Renal cortex interstitium (tissue), 11 donors: ENCODE results near the gene ST7L. TPM values are rescaled to one million over a fixed set of nuclear protein-coding genes. Genes with fewer than 3 reads are reported as not detected.
"Not testable (repeated sequence)": the region's sequence is repeated elsewhere in the genome, so short reads cannot be mapped to it uniquely, and the experiment has no call there.

Source experiments
- DNase-seq, 11 donors: peaks; one replicate each; pipeline ENCODE4 v3.0.0-alpha.2; 2013; ENCODE audit warnings: low read depth in 9 of 11, low spot score in 4 of 11; ENCODE audit errors: extremely low read depth in 1 of 11
- polyA plus RNA-seq, 3 donors: library from polyadenylated mRNA; unstranded; fragments of 120-200 nt; gene quantifications; one replicate each; pipeline ENCODE4 v1.2.1, GENCODE V29; 2013; ENCODE audit not compliant: insufficient read length in 3 of 3

The ST7L gene
- polyA plus RNA-seq, 3 donors = 27.3 to 33.9 (median 30.9) TPM

DNA sequence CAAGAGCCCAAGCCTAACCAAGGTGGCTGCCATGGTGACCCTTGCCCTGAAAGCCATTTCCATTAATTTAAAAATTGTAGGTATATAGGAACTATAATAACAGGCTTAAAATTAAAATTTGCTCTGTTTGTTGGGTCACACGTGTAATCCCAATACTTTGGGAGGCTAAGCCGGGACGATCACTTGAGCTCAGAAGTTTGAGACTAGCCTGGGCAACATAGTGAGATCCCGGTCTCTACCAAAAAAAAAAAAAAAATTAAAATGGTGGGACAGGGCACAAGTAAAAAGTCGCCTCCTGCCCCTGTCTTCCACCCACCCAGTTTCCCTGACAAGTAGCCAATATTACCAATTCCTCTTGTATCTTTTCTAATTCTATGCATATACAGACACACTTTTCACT lies 7.3 kb upstream of the ST7L start:
- no peak for DNase-seq

DNA sequence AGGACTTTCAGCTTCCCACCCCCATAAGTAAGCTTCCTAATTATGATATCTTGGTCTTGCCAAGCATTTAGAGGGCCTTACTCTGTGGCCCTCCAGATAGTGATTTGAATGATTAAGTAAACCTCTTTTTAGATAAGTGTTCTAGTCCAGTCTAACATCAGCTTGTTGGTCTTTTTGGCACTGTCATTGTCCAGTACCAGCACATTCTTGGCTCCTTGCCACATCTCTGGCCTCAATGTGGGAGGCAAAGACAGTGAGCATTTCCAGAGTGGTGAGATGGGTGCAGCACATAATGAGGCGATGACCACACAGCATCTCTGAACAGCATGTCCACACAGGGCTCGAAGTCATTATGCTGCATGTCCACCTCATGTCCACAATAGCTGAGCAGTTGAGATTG lies 6.8 kb upstream of the ST7L start:
- no peak for DNase-seq

- not testable (repeated sequence) for DNase-seq
These were observed 5.6 kb upstream of the ST7L start for GRCh38 chr1:112624493-112624892.

DNA sequence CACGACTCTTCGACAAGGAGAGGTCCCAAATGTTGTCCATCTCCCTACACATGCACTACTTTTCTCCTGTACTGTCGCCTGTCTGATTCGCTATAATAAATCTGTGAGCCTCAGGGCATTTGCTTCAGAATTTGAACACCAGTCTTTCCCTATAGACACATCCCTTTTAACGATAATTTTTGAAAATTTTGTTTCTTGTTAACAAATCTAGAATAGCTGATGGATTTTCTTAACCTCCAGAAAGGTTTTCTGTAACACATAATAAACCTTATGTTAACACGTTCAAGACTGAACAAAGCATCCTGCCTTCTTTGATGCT lies 1.4 kb upstream of the ST7L start:
- DNase-seq = peak in 2 of 11 donors; percentile 20 to 26

DNA sequence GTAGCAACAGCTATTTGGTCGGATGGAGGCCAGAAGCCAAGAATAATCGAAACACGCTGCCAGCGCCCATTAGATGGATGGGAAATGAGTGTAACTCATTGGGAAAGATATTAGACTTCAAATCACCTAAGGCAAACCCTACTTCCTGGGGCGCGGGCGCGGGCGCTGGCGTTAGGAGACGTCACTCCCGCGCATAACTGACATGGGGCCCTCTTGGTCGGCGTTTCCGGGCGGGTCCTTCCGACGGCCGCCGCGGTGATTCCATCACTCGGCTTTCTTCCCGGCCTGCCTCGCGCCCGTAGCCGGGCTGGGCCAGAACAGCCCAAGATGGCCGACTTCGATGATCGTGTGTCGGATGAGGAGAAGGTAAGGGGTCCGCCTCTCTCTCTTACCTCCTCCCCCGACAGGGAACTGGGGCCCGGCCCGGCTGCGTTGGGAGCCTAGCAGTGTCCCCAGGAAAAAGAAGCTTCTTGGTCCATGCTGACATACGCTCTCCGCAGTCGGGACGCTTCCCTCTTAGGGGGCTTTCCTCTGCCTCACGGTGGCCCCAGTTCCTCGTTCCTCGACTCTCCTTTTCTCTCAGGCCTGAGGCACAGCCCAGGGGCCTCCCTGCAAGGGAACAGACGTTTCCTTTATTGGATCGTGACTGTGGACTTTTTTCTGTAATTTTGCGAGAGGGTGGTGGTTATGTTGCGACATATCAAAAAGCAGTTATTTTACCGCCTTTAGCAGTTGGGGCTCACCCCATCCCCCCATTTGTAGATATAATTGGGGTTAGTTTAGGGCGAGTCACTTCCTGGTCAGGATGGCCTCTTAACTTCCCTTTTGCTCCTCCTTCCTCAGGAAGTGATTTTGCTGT lies 806 bp upstream of the ST7L start, which contains the start of gene CAPZA1:
Gene CAPZA1, plus strand, starts transcription at position 315 of the 859 bp plus-strand sequence. Its CDS starts 13 bp downstream, at position 328.
- DNase-seq = peak; percentile 71 to 90 (median 86)

- peak in 4 of 11 donors; percentile 4 to 15 (median 12) for DNase-seq
These were observed 724 bp downstream of the ST7L start for GRCh38 chr1:112618114-112618720.

DNA sequence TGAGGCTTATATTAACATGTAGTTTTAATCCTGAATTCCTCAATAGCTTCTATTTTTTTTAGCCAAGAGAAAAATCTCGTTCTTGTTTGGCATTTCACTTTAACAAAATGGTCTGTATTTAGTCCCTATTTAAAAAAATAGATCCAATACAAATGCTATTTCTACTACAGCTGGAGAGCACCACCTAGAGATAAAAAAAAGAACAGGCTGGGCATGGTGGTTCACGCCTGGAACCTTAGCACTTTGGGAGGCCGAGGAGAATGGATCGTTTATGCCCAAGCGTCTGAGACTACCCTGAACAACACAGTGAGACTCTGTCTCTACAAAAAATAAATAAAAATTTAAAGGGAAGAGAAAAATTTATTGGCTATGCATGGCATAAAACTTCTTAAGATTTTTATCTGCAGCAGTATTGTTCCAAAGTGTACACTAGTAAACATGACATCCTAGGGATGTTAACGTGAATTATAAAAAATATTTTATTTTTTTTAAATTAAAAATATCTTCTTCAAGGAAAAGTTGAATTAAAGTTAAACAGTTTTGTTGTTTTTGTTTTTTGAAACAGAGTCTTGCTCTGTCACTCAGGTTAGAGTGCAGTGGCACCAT lies 4.4 kb downstream of the ST7L start:
- no peak for DNase-seq

- no peak for DNase-seq
These were observed 13.2 kb downstream of the ST7L start for GRCh38 chr1:112605633-112606327.

DNA sequence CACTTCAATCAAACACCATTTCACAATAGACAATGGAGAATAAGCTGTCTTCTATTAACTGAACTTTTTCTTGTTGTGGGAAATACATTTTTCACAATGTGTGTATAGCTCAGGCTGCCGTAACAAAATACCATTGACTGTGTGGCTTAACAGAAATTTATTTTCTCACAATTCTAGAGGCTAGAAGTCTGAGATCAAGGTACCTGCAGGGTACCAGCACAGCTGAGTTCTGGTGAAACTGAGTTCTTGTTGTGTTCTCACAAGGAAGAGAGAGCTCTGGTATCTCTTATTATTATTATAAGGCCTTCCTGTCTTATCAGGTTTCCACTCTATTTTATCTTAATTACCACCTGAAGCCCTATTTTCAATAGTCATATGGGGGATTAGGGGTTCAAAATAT lies 15.4 kb downstream of the ST7L start:
- DNase-seq = no peak

GRCh38 chr1:112603012-112603411 lies 15.9 kb downstream of the ST7L start:
- no peak for DNase-seq

- DNase-seq = no peak
These were observed 19.5 kb downstream of the ST7L start for GRCh38 chr1:112599477-112599876.

DNA sequence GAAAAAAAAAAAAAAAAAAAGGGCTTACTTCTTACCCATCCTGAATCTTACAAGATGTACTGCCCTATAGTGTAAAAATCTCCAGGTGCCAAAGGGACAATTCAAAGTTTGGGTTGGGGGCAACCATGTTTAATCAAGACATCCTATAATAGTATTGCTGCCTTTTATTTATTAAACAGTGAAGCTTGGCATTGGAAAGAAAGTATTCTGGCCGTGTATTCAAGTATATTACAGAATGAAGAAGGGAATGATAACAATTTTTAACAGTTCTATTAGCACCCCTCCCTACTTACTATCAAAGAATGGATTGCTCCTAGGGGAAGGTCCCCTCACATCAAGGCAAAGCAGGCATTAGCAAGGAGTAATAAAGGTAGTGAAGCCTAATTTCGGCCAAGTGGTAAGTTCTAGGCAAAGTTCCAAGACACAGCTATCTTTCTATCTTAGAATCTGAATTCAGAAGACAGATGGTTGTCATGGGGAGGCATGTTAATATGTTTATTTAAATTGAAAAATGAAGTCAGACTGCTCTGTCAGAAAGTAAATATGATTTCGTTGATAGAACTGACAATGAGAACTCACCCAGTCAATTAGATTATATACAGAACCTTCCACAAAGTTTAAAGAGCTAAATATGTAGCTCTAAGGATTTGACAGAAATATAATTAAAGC lies 24.6 kb downstream of the ST7L start:
- DNase-seq = no peak

DNA sequence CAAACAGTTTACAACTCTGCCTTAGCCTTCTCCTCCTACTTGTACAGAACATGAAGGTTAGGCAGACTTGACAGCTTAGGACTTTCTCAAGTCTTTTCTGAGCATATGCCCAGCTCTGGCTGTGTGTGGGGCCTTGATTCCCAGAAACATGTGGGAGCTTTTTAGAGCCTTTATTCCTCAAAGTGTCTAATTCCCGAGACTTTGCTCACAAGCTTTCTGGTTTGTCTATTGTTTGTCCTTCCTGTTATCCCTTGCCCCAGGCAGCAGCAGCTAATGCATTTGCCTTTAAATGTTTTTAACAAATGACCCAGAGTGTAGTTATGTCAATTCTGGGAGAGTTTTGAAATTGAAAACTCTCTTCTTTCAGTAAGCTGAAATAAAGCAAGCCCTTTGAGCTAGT lies 29.2 kb downstream of the ST7L start:
- no peak for DNase-seq

DNA sequence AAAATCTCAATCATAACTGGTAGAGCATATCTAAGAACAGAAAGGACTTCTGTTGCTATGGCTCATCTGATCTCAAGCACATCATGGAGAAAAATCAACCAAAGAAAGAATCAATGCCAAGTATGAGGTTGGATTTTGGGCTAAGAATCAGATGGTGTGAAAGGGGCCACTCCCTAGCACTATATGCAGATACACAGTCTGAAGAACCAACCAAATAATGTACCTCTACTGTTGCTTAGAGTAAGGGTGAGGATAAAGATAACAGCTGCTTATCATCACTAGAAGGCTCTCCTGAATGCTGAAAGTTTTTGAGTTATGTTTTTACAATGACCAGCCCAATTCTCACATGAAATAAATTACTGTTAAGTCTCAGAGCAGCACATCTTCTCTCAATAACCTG lies 35.6 kb downstream of the ST7L start:
- DNase-seq = no peak

DNA sequence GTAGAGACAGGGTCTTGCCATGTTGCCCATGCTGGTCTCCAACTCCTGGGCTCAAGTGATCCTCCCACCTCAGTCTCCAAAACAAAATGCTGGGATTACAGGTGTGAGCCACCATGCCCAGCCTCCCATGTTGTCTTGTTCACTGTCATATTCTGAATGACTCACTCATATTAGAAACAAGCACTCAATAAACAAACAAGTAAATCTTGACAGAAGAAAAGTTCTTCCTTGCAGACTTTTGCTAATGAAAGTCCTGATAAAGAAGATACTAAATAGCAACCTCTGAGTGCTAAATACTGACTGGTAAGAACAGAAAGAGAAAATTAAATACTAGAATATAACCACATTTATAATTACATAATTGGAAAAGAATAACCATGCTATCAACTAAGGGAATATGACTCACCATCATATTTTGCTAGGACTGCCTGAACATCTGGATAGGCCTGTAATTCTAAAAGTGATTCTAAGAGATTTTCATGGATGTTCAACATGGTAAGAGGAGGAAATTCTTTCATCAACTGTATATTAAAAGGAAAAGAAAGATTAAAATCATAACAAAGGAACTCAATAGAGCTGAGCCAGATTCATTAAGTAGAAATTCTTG lies 37.3 kb downstream of the ST7L start:
- DNase-seq = no peak

GRCh38 chr1:112579801-112580510 lies 39.0 kb downstream of the ST7L start:
- DNase-seq = no peak

GRCh38 chr1:112576240-112576639 lies 42.7 kb downstream of the ST7L start:
- DNase-seq = no peak

DNA sequence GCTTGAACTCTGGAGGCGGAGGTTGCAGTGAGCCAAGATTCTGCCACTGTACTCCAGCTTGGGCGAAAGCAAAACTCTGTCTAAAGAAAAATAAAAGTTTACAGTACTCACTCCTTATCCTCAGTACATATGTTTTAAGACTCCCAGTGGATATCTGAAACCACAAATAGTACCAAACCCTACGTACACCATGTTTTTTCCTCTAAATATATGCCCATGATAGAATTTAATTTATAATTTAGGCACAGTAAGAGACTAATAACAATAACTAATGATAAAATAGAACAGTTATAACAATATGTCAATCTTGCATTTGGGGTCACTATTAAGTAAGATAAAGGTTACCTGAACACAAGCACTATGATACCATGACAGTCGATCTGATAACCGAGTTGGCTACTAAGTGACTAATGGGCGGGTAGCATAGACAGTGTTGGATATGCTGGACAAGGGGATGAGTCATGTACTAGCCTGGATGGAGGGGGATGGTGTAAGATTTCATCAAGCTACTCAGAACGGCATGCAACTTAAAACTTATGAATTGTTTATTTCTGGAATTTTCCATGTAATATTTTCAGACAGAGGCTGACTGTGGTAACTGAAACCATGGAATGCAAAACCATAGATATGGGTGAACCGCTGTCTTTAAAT lies 43.7 kb downstream of the ST7L start:
- DNase-seq = no peak
